AML-193 (cell line): ENCODE data around the gene MGMT.

Experiments
- DNase-seq, 2 experiments: peaks; one replicate each; lab custom pipeline; 2025; lab: John Stamatoyannopoulos, UW

The MGMT gene

GRCh38 chr10:129542589-129542988, 75.5 kb downstream of the MGMT start:
- no peak for DNase-seq

- no peak for DNase-seq
Observed at GRCh38 chr10:129544205-129545202, 77.5 kb downstream of the MGMT start.

GRCh38 chr10:129545261-129545660, 78.2 kb downstream of the MGMT start:
- no peak for DNase-seq

- no peak for DNase-seq
Observed at GRCh38 chr10:129546106-129546505, 79.1 kb downstream of the MGMT start.

- DNase-seq = no peak
Observed at GRCh38 chr10:129547608-129548007, 80.6 kb downstream of the MGMT start.

- no peak for DNase-seq
Observed at GRCh38 chr10:129548600-129548999, 81.6 kb downstream of the MGMT start.

- no peak for DNase-seq
Observed at GRCh38 chr10:129550076-129550475, 83.0 kb downstream of the MGMT start.

- DNase-seq = no peak
Observed at GRCh38 chr10:129550658-129551057, 83.6 kb downstream of the MGMT start.

GRCh38 chr10:129552119-129552518, 85.1 kb downstream of the MGMT start:
- DNase-seq = no peak

- no peak for DNase-seq
Observed at GRCh38 chr10:129553928-129554327, 86.9 kb downstream of the MGMT start.

GRCh38 chr10:129556316-129556715, 89.3 kb downstream of the MGMT start:
- DNase-seq = no peak

- DNase-seq = no peak
Observed at GRCh38 chr10:129560361-129560760, 93.3 kb downstream of the MGMT start.

GRCh38 chr10:129562487-129562886, 95.4 kb downstream of the MGMT start:
- no peak for DNase-seq

GRCh38 chr10:129564923-129565322, 97.9 kb downstream of the MGMT start:
- DNase-seq = no peak

GRCh38 chr10:129568583-129569344, 101.7 kb downstream of the MGMT start:
- no peak for DNase-seq

- no peak for DNase-seq
Observed at GRCh38 chr10:129570185-129570584, 103.1 kb downstream of the MGMT start.

GRCh38 chr10:129579228-129579627, 112.2 kb downstream of the MGMT start:
- no peak for DNase-seq

GRCh38 chr10:129580010-129580409, 113.0 kb downstream of the MGMT start:
- DNase-seq = no peak

GRCh38 chr10:129580901-129581300, 113.9 kb downstream of the MGMT start:
- no peak for DNase-seq

- no peak for DNase-seq
Observed at GRCh38 chr10:129581827-129582411, 114.9 kb downstream of the MGMT start.

- no peak for DNase-seq
Observed at GRCh38 chr10:129583831-129584230, 116.8 kb downstream of the MGMT start.

- no peak for DNase-seq
Observed at GRCh38 chr10:129586898-129587443, 119.9 kb downstream of the MGMT start.
